Kidney capillary endothelial cell (primary cell): ENCODE results near the gene NAB2.
"Not testable (repeated sequence)": the region's sequence is repeated elsewhere in the genome, so short reads cannot be mapped to it uniquely, and the experiment has no call there.

Source experiments
- DNase-seq: peaks from one replicate; pipeline ENCODE4 v3.0.0-alpha.2; 2018; ENCODE audit warnings: low spot score

NAB2 gene, protein sequence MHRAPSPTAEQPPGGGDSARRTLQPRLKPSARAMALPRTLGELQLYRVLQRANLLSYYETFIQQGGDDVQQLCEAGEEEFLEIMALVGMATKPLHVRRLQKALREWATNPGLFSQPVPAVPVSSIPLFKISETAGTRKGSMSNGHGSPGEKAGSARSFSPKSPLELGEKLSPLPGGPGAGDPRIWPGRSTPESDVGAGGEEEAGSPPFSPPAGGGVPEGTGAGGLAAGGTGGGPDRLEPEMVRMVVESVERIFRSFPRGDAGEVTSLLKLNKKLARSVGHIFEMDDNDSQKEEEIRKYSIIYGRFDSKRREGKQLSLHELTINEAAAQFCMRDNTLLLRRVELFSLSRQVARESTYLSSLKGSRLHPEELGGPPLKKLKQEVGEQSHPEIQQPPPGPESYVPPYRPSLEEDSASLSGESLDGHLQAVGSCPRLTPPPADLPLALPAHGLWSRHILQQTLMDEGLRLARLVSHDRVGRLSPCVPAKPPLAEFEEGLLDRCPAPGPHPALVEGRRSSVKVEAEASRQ

DNA sequence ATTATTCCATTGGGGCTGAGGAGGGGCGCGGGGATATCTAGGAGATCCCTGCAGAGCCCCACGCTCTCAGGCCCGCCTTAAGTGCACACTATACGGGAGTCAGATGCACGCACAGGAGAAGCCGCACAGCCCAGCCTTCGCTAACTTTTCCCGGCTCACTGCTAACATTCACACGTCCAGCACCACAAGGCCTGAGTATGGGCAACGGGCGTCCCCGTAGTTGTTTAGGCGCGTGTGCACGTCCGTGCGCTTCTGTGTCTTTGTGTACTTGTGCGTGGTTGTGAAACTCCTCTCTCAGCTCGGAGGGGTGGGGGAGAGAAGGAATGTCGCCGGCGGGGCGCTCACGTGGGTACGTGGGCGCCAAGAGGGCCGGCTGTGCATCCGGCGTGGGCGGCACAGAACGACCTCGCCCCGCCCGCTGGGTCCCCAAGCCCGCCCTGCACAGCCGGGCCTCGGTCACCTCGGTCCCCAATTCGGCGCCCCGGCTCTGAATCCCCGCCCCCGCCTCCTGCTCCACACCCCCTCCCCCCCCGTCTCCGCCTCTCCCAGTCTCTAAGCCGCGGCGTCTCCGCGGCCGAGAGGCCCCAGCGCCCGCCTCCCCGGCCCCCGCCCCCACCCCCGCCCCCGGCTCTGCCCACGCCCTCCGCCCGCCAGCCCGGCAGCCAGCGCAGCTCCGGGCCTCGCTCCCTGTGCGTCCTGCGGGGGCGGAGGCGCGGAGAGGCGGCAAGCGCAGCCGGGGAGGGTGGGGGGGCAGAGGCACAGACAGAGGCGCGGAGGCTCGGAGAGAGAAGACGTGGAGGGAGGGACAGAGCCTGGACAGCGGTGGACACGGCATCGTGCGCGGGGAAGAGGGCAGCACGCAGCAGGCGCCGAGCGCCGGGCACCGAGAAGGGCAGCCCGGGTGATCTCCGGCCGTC is at the start of gene NAB2:
Gene NAB2 (plus strand): TSS at position 761 of the 917 bp plus-strand sequence. CDS start 158 bp downstream, outside the sequence.
- DNase-seq = peak; percentile 95

DNA sequence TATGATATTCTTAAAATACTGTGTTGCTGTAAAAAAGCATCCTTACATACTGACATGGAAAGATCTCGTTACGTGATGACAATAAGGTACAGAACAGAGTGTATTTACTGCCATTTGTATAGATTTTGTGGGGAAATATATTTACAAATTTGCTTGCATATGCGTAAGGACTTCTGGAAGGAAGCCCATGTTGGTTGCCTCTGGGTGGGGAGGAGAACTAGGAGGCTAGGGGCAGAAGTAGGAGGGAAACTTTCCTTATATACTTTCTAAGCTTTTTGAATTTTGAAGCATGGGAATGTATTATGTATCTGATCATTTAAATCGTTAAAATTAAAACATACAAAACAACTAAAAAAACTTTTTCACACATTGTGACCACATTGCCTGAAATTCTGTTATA is 48.7 kb upstream of the NAB2 start:
- no peak for DNase-seq

DNA sequence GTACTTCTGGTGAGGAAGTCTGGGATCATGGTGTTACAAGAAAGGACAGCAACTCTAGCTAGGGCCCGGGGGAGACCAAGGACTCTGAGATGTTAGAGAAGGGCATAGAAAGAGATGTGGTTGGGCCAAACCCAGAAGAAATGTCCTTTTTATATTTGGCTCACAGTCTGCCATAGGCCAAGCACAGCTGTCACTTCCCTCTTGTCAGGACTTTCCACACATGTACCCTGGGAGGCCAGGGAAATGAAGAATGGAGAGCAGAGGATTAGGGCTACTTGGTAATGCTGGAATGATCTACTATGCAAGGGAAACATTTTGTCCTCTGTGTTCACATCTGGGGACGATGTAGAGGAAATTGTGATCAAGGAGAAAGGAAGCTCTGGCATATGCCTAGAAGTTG is 48.2 kb upstream of the NAB2 start:
- no peak for DNase-seq

DNA sequence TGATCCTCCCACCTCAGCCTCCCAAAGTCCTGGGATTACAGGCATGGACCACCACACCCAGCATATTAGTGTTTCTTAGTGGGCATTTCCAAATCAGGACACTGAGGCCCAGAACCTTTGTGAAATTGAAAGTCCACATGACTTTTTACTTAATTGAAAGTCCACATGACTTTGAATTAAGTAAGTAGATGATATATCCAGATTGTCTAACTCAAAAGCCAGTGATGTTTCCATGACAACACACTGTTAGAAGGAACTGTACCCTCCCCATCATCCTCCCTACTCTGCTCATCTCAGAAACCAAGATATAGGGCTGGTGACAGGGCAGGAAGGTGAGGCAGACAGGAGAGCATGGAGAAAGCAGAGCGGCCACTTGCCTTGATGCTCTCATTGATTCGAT is 46.2 kb upstream of the NAB2 start:
- DNase-seq = no peak

DNA sequence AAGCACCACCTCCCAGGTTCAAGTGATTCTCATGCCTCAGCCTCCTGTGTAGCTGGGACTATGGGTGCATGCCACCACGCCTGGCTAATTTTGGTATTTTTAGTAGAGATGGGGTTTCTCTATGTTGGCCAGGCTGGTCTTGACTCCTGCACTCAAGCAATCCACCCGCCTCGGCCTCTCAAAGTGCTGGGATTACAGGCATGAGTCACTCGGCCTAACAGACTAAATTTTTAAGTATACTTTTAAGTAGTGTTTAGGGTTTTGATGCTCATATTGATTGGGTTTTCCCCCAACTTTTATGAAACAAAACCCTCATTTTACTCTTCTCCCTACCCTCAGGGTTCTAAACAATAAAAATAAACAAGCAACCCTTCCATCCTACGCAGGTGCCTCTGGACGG is 44.4 kb upstream of the NAB2 start:
- no peak for DNase-seq

DNA sequence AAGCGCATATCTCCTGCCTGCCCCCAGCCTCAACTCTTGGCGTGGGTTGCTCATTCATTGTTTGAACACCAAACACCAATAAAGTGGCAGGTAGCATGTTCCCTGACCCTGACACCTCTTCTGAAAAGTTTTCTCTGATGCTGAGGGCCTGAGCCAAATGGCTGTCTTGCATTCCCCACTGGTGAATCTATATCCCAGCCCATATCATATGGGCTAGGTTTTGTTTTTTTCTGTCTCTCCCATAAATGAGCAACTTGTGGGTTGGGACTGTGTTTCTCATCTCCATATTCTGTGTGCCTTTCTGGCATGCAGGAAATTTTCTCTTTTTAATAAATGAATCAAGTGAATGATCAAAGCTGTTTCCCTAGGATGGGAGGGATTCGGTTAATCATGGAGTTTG is 44.0 kb upstream of the NAB2 start:
- no peak for DNase-seq

DNA sequence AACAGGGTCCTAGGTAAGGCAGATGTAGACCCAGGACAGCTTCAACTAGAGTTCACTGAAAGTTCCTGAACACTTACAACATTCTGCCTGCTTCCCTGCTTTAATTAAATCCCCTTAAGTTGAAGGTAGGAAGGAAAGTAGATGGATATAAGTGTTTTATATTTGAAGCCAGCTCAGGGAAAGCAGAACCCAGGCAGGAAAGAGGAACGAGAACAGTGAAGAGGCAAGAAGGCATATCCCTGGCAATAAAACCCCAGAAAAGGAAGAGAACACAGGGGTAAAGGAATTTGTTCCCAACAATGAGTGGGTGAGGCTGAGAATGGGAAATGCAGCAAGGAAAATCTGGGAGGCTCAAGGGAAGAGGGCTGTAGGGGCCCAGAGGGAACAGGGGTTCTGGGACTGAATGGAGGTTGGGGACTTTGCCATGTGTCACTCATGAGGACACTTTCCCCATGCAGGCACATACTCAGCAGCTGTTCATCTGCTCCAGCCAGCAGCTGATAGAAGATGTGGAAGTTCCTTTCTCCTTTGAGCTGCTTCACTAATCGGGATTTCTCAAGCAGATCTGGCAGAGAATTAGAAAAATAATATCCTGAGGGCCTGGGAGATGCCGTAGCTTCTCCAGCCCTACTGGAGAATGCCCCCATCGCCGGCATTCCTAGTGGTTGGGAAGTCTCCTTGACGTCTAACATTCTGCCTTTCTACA is 42.7 kb upstream of the NAB2 start:
- DNase-seq = no peak

DNA sequence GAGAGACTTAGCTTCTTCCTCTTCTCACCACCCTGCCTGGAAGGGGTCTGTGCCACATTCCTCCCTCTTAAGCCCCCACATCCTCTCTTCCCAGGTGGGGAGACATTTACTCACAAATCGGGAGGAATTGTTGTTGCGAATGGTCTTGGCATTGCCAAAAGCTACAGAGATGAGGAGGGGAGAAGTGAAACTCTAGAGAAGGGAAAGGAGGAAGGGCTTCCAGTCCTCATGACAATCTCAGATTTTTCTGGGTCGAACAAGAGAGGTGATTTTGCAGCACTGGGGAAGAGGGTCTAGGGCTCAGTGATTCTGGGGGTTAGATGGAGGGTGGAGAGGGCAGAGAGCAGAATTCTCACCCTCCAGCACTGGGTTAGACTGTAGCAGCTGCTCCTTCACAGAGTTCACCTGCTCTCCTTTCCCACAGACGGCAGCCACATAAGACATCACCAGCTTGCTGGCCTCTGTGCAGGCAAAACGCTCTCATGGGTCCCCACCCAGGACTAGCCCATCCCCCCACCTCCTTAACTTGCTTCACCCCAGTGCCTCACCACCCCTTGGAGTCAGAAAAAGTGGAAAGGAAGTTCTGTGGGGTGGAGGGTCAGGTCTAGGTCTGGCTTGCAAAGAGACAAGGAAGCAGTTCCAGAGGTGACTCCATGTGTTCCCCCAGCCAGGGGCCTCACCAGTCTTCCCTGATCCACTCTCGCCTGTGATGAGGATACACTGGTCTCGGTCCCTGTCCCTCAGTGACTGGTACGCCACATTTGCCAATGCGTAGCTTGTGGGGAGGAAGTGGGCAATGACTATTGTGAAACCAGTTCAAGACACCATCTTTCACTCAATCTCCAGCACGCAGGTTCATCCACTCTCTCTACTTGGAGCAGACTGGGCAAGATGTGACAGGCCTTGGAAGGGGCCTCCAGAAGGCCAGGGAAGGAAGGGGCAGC is 41.7 kb upstream of the NAB2 start:
- no peak for DNase-seq

DNA sequence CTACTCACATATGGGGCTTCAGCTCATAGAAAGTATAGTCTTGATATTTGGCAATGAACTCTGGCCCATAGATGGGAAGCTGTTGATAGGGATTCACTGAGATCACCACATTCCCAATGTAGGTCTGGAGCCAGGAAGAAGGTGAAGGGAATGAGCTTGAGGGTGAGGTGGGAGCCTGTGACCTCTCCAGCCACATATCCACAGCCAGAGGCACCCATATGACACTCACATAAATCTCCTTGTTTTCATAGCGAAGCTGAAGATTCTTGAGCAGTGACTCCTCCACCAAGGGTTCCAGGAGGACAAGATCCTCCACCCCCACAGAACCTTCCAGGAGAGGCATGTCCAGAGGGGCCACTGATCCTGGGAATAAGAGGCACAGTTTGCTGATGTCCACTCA is 40.9 kb upstream of the NAB2 start:
- DNase-seq = no peak

DNA sequence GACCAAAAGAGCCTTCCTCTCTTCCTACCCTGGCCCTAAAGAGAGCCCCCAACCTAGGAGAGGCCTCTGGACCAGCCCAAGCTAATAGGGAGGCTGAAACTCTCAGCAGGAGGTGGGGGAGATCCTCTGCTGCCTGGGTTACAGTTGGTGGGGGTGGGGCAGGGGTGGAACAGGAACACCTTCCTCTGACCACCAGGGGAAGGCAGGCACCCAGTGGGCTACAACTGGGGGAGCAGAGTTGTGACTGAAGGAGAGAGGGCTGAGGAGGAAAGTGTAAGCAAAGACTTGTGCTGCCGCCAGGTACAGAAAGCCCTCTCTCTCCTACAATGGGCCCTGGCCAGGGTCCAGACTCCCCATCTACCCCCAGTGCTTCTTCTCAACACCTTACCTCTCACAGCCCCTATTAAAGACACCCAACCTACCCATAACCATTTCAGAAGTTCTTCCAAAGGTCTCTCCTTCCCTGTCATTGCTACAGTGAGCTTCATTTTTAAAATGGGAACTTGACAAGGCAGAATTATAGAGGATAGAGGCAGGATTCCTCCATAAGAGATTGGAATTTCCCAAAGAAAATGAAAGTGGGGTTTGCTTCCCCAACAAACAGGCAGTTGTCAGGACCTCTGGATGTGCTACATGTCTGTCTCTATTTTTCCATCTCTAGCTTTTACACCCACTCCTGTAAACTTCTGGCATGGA is 40.3 kb upstream of the NAB2 start:
- no peak for DNase-seq

DNA sequence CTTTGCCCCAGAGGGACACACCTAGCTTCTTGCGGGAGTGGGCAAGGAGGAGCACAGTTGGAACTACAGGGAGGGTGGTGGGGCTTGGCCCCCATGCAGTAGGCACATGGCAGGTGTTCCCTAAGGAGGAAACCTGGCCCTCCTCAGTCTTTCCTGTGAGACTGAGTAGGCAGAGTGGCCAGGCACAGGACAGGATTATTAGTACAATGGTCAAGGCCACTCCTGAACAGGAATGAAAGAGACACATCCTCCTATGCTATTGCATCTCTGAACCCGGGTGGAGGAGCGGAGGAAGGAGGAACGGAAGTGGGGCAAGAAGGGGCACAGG is 39.8 kb upstream of the NAB2 start:
- no peak for DNase-seq

DNA sequence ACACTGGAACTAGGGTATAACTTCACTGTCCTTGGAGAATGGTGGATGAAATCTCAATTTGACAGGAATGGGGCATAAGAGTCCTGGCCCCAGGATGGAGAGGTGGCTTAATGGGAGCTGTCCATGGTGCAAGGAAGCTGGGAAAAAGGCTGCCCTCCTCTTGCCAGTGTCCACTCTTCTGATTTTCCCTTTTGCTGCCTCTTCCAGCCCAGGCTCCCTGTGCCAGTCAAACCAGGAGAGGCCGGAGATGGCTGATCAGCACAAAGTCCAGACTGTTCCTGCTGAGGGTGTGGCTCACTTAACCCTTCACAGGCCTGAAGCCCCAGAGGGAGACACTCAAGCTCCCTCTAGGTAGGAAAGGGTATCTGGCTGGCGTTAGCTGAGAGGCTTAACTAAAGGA is 39.0 kb upstream of the NAB2 start, which contains the start of gene MYO1A:
Gene MYO1A (minus strand): TSS at position 240 of the 400 bp plus-strand sequence. CDS start 1,806 bp downstream, outside the sequence.
- DNase-seq = no peak

DNA sequence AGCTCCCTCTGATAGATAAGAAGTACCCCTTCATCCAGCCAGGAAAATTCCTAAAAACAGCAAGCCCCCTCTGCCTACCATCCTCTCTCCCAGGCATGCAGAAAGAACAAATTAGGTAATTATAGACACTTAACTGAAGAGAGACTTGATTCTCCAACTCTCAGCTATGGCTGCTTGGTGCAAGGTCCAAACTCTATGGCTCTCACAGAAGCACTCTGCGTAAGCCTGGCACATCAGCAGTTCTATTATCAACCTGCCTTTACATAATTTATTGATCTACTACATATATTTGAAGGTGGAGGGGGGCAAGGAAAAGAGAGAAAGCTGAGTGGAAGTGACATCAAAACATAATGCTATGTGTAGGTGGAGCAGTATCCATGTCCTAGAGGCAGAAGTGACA is 37.9 kb upstream of the NAB2 start:
- DNase-seq = no peak

DNA sequence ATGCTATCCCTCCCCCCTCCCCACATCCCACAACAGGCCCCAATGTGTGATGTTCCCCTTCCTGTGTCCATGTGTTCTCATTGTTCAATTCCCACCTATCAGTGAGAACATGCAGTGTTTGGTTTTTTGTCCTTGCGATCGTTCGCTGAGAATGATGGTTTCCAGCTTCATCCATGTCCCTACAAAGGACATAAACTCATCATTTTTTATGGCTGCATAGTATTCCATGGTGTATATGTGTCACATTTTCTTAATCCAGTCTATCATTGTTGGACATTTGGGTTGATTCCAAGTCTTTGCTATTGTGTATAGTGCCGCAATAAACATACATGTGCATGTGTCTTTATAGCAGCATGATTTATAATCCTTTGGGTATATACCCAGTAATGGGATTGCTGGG is 35.8 kb upstream of the NAB2 start:
- DNase-seq = not testable (repeated sequence)

DNA sequence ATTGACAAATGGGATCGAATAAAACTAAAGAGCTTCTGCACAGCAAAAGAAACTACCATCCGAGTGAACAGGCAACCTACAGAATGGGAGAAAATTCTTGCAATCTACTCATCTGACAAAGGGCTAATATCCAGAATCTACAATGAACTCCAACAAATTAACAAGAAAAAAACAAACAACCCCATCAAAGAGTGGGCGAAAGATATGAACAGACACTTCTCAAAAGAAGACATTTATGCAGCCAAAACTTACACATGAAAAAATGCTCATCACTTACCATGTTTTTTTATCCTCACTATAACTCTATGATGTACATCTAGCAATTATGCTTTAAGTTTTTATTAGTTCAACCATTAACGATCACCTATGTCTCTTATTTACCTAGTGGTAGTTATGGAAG is 35.0 kb upstream of the NAB2 start:
- DNase-seq = not testable (repeated sequence)

DNA sequence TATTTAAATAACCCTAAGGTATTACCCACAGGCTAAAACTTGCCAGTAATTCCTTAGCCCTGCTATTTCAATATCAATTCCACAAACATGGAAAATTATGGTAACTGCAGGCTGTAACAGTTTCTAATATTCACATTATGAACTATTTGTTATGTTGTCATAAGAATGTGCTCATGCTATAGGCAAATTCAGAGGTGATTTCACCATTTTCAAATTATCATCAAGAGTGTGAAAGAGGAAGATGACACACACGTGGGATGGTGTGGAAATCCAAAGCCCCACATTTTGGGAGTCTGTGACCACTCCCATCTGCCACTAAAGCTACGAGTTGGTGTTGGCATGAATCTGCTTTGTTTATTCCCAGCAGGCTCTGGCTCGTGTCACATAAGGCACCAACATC is 33.1 kb upstream of the NAB2 start:
- DNase-seq = no peak

DNA sequence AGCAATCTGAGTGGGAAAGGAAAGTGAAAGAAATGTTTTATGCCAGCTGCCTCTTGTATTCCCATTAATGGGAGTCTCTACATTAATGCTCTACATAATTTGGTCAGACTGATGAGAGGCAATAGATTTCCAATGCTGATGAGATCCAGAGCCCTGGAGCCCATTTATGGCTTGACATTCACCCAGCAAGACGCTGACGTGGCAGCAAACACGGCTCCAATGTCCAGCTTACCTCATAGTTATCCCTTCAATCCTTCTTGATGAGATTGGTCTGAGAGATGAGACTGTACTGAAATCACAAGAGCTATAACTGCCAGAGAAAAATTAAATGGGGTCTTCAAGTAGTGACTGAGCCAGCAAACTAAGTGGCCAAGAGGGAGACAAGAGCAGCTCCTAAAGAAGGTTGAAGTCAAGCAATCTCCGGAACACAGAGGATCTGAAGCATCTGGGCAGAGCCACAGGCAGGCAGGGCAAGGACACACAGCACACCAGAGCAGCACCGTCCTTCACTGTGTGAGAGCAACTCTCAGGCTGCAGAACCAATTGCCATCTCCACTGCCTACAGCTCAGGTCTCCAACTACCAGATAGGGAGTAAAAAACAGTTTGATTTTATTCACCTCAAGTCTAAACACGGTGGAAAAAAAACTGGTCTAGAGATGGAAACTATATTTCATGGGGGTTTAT is 31.7 kb upstream of the NAB2 start:
- no peak for DNase-seq

DNA sequence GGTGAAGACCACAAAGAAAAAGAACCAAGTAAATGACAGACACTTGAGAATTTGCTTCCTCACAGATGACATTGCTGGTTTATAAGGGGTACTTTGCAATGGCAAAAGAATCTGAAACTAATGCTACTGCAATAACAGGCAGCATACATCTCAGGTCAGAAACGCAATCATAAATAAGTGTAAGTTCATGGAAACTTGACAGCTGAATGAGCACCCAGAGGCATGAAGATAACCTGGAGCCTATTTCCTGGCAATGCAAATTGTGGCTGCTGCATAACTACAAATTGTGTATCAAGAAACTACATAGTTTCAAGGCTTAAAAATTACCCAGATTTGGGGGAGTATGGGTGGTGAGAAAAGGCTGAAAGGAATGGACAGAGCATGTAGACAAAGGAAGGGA is 30.5 kb upstream of the NAB2 start:
- no peak for DNase-seq

DNA sequence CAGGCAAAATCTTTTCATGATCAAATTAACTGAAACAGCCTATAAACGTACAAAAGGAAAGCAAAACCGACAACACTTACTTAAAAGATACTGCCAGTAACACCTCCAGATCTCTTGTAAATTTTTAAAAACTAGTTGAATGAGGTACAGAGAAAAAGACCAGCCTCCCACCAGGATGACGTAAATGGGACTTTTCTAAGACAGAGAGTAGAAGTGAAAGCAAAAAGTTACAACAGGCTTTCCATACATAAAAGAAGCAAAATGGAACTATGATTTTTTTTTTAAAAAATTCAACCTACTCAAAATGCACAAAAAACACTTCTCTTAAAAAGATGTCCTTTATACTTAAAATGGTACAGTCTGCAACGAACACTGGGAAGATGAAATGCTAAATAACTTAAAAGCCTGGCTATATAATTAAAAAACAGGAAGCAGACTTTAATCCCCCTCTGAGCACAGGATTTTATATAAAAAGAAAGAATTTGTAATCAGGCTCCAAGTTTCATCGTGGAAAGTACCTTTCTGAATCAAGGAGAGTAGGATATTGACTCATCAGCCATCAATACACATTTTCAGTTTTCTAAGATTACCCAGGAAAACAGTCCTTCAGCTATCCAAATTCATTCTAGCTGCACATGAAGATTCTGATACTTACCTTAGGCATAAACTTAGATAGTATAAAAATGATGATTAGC is 24.8 kb upstream of the NAB2 start:
- no peak for DNase-seq
